IPS-NIHi7 (cell line): ENCODE measurements around the gene TACO1.

Source experiments
- DNase-seq: peaks from one replicate; pipeline ENCODE4 v3.0.0; 2012; ENCODE audit warnings: mixed read lengths; ENCODE audit errors: extremely low spot score

TACO1 gene

GRCh38 chr17:63598281-63598680, 2.4 kb upstream of the TACO1 start:
- DNase-seq = no peak

- DNase-seq = no peak
Measured at GRCh38 chr17:63601439-63602371, 1.0 kb downstream of the TACO1 start.

GRCh38 chr17:63609816-63610573, 9.3 kb downstream of the TACO1 start:
- no peak for DNase-seq

- DNase-seq = no peak
Measured at GRCh38 chr17:63610854-63611253, 10.2 kb downstream of the TACO1 start.

GRCh38 chr17:63611354-63611753, 10.7 kb downstream of the TACO1 start:
- DNase-seq = no peak

GRCh38 chr17:63613663-63614062, 13.0 kb downstream of the TACO1 start:
- DNase-seq = no peak

GRCh38 chr17:63621229-63621683, 20.6 kb downstream of the TACO1 start:
- DNase-seq = peak; percentile 94

GRCh38 chr17:63621684-63622573, 21.2 kb downstream of the TACO1 start, which contains the start of gene MAP3K3:
TSS of gene MAP3K3 (plus strand) at chr17:63622417. CDS start at chr17:63622760, 343 bp downstream.
- peak; percentile 99 for DNase-seq

GRCh38 chr17:63622574-63623390, 22.1 kb downstream of the TACO1 start:
- DNase-seq = peak; percentile 69

- no peak for DNase-seq
Measured at GRCh38 chr17:63623786-63624530, 23.3 kb downstream of the TACO1 start.

- no peak for DNase-seq
Measured at GRCh38 chr17:63624531-63624880, 23.8 kb downstream of the TACO1 start.

- DNase-seq = no peak
Measured at GRCh38 chr17:63626551-63627180, 26.0 kb downstream of the TACO1 start.

- no peak for DNase-seq
Measured at GRCh38 chr17:63629627-63630026, 28.9 kb downstream of the TACO1 start.

- no peak for DNase-seq
Measured at GRCh38 chr17:63631062-63631461, 30.4 kb downstream of the TACO1 start.

GRCh38 chr17:63631626-63632025, 30.9 kb downstream of the TACO1 start:
- DNase-seq = peak; percentile 38

- DNase-seq = no peak
Measured at GRCh38 chr17:63633742-63634141, 33.0 kb downstream of the TACO1 start.

- peak; percentile 28 for DNase-seq
Measured at GRCh38 chr17:63634163-63634562, 33.5 kb downstream of the TACO1 start.

GRCh38 chr17:63634816-63635215, 34.1 kb downstream of the TACO1 start:
- no peak for DNase-seq

- no peak for DNase-seq
Measured at GRCh38 chr17:63635290-63635689, 34.6 kb downstream of the TACO1 start.

- DNase-seq = no peak
Measured at GRCh38 chr17:63635787-63636186, 35.1 kb downstream of the TACO1 start.
